ENCODE results near the gene SMPX. TPM values are rescaled to one million over a fixed set of nuclear protein-coding genes. Genes with fewer than 3 reads are reported as not detected.
A peak's percentile ranks its signal among the peaks of the same experiment; 100 is the strongest.

The SMPX gene
- total RNA-seq, 1 experiment from 2014 or later, result not detected

DNA sequence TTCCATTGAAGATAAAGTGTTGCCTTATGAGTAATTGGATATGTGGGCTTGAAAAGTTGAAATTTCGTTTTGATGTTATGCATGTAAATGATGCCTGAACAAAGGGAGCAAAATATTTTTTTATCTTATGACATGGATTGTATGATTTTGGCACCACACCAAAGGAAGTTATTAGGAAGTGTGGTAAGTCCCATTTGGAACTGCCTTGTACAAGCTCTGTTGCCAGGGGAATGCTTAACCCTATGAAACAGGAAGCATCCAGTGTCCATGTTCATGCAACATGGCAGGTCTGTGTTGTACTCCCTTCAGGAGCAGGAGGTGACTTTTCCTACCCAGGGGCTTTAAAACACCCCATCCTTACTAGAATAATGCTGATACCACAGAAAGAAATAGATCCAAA is 13.2 kb downstream of the SMPX start:
- no peak for DNase-seq (ENCODE audit: low spot score)

DNA sequence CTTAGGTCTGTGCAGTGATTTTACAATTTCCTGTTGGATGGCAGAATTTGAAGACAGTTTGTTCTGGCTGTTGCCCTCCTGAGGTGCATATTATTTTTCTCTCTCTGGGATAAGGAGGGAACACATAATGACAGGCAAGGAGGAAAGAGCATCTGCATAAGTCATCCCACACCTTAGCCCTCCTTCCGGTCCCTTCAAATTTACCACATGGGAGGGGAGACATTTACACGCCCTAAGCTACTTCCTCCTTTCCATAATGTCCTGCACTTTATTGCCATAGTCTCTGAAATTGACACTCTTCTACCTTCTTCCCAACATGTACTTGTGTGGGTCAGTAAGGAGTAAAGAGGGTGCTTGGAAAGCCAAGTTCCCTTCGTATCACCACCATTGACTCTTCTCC is 13.9 kb downstream of the SMPX start:
- DNase-seq (ENCODE audit: low spot score), result no peak

DNA sequence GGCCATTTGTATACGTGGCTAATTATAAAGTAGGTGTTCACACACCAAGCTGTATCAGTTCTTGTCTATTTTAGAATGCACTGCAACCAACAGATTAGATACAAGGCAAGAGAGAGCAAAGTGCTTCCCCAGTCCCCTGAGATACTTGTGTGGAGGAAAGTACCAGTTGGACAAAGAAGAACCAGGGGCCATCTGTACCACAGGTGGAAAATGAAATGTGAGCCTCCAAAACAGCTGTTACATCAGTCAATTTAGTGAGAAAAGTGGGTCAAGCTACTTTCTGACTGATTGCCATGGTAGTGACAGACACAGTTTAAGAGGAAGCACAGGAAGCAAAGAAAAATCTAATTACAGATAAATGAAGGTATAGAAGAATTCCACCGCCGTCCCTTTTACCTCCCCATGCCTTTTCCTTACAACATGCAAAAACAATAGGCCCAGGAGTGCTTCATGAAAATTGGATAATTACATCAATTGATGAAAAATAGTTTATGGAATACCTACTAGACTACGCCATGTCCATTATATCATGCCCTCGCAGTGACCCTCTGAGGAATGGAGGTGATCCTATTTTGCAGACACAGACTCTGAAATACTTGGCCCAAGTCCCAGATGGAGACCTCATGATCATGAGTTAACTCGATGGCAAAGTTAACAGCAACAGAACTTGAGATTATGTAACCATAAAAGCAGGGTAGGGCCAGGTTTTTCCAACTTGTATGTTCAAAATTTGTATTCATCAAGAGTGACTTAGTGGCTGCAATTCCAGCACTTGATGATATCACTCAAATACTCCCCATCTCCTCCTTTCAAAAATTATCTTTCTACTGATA is 15.8 kb downstream of the SMPX start:
- no peak for DNase-seq (ENCODE audit: low spot score)

DNA sequence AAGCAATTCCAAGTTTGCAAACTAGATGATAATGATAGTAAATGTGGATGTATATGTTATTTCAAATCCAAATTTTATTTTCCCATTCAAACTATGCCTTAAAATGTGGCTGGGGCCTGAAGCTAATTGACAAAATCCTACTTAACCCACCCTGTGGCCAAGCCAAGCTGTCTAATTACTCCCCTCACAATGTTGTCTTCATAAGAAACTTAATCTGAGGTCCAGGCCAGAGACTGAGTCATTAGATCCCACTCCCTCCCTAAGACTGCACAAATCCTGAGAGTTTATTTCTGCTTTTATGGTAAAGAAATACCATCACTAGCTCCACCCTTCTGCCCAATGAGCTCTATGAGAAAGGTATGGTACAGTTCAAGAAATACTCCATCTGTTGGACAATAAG is 16.6 kb downstream of the SMPX start:
- no peak for DNase-seq (ENCODE audit: low spot score)

DNA sequence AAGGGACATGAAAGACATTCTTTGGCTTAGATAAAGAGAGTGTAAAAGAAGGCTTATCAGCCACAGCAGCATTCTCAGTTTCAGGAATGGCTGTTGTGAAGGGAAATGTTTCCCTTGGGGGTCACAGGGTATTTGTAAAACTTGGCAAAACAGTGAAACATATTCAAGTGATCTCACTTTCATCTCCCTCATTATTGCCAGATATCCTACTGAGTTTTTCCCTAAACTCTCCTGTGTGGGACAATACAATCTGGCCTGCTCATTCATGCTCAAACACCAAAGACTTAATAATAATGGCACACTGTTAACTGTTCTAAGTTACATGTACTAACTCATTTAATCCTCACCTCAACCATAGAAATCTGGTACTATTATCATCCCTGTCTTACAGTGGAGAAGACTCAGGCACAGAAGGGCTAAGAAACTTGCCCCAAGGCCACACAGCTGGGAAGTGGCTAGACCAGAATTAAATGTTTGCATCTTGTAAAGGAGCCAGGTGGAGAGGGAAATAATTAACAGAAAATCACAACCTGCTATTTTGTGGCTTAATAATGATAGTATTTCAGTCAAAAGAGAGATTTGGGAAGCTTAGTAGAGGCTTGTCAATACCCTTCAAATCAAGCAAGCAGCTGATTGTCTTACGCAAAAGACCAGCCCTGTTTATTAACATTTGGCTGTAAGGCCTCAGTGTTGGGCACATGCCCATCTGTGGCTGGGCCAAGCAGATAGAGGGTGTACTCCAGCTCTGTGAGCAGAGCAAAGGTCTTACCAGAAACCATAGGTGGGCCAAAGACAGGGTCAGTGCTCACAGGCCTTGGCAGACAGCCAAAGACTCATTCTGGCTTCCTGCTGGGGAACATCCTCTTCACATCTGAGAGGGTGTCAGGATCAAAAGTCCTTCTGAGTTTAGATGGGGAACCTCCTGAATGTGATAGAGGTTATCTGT is 17.3 kb downstream of the SMPX start:
- no peak for DNase-seq (ENCODE audit: low spot score)

DNA sequence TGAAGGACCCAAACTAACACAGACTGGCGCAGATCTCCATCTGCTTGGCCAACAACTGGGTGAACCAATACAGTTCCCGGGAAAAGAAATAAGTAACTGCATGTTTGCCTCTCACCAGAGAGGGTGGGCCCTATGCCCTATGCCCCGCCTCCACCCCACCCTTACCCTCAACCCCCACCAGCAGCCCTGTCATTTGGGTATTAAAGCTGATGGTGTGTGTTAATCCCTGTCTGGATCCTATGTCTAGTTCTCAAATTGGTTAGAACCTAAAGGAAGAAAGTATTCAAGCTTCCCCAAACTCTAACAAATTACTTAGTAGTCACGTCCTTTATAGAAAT is 19.0 kb downstream of the SMPX start:
- DNase-seq (ENCODE audit: low spot score), result no peak

DNA sequence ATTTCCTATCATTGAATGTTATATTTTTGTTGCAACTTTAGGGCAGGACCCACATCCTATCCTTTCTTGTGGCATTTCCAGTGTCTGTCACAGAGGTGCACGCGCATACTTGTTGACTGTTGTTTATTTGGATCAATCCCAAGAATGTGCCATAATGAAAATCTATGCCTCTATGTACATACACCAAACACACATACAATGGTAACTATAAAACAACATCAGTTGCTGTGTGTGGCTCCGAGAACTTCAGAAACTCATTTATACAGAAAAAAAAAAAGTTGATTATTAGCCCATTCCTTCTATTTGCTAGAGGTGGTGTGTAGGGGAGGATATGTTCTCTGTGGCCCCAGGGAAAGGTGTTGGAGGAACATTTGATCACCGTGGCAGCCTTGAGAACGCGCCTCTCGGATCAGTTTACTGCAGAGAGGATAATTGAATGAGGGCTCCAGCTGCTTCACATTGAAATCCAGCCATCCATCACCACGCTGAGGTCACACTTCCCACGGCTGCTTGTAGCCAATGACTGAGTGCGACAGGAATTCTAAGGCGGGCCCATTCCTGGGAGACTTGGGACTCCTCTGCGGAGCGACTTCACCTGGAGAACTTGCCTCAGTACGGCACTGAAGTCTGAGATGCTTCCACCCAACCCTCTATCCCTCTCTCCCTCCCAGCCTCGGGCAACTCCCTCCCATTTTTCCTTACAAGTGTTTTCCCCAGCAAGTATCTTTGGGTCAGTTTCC is 19.5 kb downstream of the SMPX start:
- DNase-seq (ENCODE audit: low spot score), result no peak

DNA sequence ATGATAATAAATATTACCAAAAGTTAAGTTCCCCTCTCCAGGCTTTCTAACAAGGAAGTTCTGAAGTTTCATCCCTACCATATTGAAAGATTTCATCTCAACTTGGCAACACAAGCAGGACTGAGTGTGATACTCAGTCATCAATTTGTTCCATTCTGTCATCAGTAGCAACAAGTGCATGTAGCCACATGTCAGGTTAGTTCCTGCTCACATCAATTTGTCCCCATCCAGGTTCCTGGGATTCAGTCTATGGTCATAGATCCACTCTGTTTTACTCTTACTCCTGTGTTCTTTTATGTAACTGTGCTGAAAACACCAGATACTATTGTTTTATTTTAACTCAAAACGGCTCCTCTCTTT is 22.2 kb downstream of the SMPX start:
- DNase-seq (ENCODE audit: low spot score), result no peak

DNA sequence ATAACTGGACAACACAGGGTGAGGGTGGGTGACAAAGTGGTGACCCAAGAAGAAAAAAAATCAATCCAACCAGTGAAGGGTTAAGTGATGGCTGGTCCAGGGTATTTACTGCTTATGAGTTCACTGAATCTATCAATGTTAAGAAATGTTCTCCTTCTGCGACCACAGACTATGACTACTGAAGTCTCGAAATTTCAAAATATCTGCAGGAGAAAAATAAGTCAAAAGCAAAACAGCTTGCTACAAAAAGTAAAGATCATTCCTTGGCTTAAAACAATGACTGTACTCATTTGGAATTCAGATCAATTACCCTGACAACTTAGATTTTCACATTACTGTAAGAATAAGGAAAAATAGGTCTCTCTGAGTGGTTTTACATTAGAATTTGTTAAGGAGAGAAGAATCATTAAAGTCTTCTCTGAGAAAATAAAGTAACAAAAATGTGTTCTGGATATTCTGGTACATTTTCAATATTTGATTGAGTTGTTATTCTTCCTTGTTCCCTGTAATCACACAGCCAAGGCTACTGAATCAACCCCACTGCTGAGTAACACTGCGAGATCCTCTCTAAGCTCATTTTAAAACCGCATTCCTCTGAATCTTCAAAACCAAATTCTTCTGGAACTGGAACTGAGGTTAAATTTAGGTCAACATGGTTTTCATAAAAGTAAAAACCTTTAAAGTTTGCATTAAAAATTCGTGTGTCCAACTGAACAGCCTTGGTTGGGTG is 22.7 kb downstream of the SMPX start:
- DNase-seq (ENCODE audit: low spot score), result no peak

DNA sequence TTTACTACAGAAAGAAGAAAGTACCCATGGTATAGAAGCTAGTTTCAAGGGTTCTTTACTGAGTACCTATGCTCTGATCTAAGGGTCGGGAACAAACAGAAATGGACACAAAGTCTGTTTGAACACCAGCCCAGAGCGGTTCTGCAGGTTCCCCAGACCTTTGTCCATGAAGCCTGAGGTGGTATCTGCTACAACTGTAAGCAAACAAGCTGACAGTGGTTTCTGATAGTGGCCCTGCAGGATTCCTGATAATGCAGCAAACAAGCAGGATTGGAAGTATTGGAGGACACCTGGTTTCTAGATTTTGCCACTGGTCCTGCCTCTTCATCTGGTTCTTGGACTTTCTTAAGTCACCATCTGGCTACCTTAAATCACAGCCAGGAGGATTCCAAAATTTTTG is 23.7 kb downstream of the SMPX start:
- DNase-seq (ENCODE audit: low spot score), result peak; percentile 42

DNA sequence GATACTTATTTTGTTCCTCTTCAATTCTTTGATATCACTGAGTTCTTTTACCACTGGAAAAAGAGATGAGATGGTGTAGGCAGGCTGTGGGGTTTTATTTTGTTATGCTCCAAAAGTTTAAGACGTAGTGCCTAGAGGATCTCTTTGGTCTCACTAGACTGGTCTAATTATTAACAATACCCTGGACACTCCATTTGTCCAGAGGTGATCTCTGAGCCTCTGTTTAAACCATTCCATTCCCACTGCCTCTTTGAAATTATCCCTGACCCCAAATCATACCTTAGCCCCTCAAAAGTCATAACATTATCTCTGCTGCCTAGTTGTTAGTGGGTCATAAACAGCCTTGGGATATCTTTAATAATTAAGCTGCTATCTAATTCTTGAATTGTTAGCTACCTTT is 24.2 kb downstream of the SMPX start:
- DNase-seq (ENCODE audit: low spot score), result no peak

DNA sequence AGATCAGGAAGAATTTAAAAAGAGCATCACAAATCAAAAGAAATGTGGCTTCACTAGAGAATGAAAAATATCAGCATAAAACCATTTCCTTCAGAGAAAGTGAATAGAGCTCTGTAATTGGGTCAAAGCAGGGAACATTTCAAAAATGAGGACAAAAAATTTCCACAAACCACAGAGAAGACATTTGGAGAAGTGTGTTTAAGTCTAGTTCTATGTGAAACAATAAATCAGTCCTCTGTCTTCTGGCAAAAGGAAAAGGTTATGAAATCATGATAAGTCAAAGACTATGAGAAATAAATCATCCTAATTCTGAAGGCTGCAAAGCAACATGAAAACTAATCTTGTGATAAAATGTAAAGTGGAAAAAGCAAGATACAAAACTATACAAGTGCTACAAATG is 27.9 kb downstream of the SMPX start:
- DNase-seq (ENCODE audit: low spot score), result no peak

DNA sequence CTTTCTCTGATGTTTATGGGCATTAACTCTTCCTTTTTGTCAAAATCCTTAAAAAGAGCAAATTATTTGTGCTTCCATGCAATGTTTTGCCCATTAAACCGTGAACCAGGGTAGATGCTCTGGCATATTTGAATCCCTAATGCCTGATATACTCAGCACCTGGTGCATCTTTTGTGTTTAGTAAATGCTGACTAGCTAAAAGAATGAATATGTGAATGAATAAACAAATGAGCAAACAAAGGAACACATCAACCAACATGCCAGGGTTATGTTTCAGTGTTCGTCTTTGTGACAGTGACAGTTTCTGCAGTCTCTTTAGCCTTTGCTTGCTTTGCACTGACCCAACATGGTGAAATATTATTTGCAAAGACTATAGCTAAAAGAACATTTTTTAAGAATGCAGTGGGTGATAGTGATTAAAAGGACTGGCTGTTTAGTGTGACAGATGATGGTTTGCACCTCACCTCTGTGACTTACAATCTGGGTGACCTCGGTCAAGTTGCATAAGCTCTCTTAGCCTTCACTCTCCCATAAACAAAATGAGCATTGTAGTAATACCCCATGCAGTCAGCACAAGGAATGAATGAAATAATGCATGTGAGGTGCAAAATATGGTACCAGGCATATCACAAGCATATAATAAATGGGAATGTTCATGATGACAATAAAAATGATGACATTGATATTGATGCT is 29.5 kb downstream of the SMPX start:
- no peak for DNase-seq (ENCODE audit: low spot score)

DNA sequence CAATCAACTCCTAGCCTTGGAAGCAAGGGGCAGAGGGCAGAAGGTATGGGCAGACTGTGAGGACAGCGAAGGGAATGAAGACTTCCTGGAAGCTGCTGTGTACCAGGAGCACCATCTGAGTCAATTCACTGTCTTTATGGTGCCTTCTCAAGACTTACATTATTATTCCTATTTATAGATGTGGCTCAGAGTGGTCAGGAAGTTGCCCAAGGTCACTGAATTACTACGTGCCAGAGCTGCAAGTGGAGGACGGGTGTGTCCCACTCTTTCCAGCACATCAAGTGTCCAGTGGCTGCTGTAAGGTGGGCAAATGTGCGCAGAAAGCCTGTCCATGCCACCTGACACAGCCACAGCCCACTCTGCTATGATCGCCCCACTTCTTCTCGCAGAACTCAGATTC is 32.0 kb downstream of the SMPX start:
- DNase-seq (ENCODE audit: low spot score), result no peak

DNA sequence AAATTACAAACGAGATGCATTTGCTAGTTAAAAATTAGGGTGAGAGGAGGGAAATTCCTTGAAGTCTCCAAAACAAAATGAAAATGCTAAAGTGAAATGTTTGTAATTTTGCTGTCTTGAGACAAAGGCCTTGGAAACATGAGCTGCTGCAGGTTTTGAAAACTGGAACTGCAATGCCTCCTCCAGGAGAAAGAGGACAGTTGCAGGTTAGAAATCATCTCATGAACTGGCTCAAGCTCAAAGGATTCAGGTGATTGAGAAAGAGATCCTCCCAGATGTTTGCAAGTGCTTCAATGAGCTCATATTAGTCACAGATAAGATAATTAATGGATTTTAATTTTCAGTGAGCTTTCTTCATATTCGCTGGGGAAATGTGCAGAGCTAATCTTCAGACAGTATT is 32.4 kb downstream of the SMPX start:
- DNase-seq (ENCODE audit: low spot score), result peak; percentile 38

DNA sequence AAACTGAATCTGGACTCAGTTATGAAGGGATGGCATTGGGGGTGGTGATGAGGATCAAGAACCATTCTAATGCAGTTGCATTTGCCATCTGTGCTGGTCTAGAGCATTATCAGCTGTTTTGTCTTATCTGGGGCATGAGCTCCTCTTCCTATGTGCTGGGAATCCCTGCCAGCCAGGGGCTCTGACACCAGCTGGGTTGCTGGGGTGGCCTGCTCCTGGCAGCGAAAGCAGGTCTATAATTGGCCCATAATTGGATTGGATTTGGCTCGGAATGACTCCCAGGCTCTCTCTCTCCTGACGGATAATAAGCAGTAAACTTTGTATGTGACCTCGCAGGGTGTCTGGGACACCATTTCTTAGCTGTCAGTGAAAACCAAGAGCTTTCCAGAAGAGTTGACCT is 34.1 kb downstream of the SMPX start:
- DNase-seq (ENCODE audit: low spot score), result no peak

DNA sequence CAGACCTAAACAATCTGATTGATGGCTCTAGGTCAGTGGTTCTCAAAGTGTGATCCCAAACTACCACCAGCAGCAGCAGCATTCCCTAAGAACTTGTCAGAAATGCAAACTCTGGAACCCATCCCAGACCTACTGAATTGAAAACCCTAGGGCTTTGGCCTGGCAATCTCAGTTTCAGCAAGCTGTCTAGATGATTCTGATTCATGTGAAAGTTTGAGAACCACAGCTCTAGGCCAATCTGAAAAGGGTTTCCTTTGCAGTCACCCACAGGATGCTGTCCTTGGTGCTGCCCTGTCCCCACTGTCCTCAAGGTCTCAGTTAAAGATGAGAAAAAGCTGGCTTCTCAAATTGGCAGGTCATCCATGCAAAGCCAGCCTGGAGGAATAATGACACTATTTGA is 34.8 kb downstream of the SMPX start:
- peak; percentile 3 for DNase-seq (ENCODE audit: low spot score)

DNA sequence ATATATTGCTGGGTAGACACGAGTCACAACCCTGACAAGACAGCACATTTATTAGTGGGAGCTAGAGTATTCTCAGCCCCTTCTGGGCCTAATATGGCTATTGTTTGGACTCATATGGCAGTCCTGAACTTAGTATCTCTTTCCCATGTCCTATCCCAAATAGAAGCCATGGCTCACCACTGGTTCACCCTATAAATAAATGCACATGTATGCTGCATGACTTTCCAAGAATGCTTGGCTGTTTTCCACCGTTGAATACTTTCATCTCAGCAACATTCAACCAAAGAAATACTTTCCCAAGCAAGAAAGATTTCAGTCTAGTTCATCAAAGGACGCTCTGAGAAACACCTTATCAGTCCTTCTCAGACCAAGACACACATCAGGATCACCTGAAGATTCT is 36.7 kb downstream of the SMPX start:
- no peak for DNase-seq (ENCODE audit: low spot score)

DNA sequence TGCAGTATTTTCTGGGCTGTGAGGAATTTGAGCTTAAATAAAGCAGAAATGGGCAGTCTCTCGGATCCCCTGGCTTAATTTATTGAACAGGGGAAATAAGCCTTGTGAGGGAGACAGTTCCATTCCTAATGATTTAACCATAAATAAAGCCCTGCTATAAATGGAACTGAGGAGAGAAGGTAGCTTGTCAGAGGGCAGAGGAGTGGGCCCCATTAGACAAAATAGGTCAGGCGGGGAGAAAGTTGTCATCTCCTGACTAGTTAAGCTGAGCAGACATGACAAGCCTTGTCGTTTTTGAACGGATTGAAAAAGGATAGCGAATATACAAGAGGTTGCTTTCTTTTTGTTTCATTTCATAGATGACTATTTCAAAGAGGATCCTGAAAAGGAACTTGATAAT is 39.3 kb downstream of the SMPX start:
- DNase-seq (ENCODE audit: low spot score), result no peak

DNA sequence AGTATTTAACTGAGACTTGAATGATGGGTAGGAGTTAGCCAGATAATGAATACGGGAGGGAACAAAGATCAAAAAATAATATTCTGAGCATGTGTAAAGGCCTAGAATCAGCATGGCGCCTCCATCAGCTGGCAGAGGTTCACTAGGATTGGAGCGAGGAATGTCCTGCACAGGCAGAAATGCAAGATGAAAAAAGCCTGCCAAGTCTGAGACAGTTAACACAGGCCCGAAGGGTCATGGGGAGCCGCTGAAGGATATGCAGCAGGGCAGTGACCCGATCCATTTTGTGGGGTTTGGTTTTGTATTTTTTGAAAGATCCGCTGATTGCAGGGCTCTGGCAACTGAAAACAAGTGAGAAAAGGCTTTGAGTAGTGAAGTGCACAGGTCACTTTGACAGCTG is 40.1 kb downstream of the SMPX start:
- no peak for DNase-seq (ENCODE audit: low spot score)

DNA sequence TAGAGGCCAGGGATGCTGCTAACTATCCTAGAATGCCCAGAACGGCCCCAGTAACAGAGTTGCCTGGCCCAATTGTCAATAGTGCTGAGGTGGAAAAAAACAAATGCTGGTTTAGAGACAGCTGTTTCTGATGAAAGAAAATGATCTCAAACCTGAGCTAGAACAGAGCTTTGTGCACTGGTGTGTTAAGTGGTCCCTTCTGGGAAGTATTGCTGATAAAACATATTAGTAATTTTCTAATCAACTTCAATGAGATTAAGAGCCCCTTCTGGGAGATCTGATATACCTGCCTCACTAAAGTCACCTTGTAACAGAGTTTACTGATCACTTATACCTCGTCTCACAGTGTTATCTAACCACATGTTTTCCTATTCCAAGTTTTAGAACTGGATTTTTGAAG is 42.1 kb downstream of the SMPX start:
- no peak for DNase-seq (ENCODE audit: low spot score)

All from HT-29 (cell line).